ENCODE data around the gene ATP10B.

Gene ATP10B

GRCh38 chr5:160638161-160638742 lies 213.8 kb downstream of the ATP10B start:
- in situ Hi-C loops (cut with MboI; ENCODE audit: low sequenced_read_pairs), result no loop called here

GRCh38 chr5:160637357-160638090 lies 214.5 kb downstream of the ATP10B start:
- in situ Hi-C loops (cut with MboI; ENCODE audit: low sequenced_read_pairs), result no loop called here

- in situ Hi-C loops (cut with MboI; ENCODE audit: low sequenced_read_pairs), result no loop called here
Observed at GRCh38 chr5:160635663-160636062, 216.3 kb downstream of the ATP10B start.

DNA sequence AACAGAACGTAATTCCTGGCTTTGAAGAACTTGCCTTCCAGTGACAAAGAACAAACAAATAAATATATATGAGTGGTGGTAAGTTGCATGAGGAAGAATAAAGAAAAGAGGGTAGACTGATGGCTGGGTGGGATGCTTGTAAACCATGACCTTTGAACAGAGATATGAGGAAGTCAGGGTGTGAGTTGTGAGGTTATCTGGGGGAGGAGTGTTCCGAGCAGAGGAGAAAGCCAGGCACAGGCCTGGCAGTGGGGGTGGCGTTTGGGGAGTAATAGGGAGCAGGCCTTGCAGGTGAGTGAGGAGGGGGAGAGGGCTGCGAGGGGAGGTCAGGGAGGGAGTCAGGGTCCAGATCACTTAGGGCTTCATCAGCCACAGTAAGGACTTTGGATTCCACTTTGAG lies 217.0 kb downstream of the ATP10B start:
- in situ Hi-C loops (cut with MboI; ENCODE audit: low sequenced_read_pairs), result no loop called here

GRCh38 chr5:160629003-160629402 lies 223.0 kb downstream of the ATP10B start:
- in situ Hi-C loops (cut with MboI; ENCODE audit: low sequenced_read_pairs), result no loop called here

GRCh38 chr5:160628619-160628968 lies 223.4 kb downstream of the ATP10B start:
- in situ Hi-C loops (cut with MboI; ENCODE audit: low sequenced_read_pairs), result no loop called here

DNA sequence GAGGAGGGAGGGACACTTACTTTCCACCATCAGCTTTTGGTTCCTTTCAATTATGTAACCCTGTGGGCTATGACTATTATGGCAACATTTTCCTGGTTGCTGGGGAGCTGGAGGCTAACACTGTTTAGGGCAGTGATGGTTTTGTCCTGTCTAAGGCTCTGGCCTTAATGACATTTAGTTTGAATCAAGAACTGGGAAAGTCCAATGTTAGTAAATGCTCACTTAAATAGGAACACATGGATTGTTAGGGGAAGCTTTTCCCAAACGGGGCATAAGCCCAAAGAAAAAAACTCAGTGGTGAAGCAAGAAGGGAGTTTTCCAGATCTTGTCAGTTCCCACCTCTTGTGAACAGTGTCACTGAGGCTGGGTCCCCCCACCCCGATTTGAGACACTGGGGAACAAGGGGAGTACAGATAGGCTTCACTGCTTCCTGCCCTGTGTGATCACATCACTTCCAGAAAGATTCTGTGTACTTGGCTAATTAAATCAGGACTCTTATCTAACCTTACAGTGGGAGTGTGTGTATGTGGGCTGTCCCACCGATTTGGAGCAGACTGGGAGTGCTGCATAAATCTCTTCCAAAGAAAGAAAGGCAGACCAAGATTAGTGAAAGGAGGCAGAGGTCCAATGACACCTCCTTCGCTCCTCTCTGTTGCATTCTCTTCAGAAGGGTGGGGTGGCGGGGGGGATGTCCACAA lies 223.9 kb downstream of the ATP10B start:
- in situ Hi-C loops (cut with MboI; ENCODE audit: low sequenced_read_pairs), result no loop called here

GRCh38 chr5:160626322-160626721 lies 225.7 kb downstream of the ATP10B start:
- in situ Hi-C loops (cut with MboI; ENCODE audit: low sequenced_read_pairs), result no loop called here

- in situ Hi-C loops (cut with MboI; ENCODE audit: low sequenced_read_pairs), result no loop called here
Observed at GRCh38 chr5:160621526-160621925, 230.5 kb downstream of the ATP10B start.

- in situ Hi-C loops (cut with MboI; ENCODE audit: low sequenced_read_pairs), result no loop called here
Observed at GRCh38 chr5:160620401-160620800, 231.6 kb downstream of the ATP10B start.

DNA sequence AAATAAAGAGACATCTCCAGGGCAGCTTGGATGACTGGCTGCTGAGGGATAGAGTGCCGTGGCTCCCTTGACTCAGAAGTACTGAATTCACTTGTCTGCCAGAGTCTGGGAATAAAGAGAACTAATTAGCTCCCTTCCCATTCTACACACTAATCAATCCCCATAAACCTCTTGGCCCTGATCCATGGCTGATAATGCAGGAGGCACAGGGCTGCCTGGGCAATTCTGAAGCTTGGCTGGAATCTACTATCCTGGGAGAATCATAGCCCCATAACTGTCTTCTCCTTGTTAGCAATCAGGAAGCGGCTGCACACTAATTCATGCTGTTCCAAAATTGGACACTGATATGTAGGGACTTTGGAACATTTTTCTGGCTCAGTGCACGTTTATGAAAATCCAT lies 232.6 kb downstream of the ATP10B start:
- in situ Hi-C loops (cut with MboI; ENCODE audit: low sequenced_read_pairs), result no loop called here

DNA sequence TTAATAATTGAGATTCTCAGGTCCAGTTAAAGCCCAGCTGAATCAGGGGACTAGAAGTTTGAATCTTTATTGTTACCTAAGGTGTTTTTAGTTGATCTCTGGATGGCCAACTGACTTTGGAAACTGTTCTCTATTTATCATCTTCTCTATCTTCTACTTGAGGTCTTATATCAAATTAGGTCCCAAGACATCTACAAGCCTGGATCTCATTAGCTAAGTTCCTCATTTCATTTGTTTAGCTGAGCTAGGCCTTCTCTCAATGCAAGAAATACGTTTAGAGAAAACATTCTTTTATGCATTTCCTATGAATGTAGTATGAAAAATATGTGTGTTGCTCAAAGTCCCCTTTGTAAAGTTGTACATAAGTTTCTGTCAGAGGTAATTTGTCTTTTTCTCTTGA lies 233.7 kb downstream of the ATP10B start:
- in situ Hi-C loops (cut with MboI; ENCODE audit: low sequenced_read_pairs), result no loop called here

DNA sequence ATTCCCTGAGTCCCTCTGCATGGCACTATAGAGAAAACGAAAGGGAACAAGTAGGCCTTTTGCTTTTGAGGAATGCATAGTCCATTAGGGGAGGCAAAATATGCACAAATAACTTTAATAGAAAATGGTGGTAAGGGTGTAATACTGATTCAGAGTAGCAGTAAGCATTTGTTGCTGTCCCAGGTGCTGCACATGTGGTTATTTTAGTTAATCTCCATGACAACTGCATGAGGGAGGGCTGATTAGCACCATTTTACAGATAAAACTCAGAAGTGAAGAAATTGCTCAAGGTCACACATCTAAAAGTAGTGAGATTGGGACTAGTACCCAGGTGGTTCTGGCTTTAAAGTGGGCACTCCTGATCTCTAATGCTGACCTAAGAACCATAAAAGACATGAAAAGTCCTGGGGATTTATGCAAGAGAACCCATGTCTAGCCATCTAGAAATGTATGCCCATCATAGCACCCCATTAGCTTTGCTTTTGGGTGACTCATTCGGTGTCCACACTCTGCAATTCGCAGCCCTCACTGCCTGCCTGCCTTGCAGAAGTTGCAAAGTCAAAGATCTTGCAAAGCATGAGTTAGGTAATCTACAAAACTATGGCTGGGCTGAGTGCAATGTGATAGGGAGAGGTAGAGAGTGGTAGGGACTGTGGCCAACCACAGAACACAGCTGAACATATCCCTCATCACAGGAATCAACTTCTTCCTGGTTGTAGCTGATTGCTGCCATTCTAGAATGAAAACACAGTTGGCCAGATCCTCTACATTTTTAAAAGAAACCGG lies 235.1 kb downstream of the ATP10B start:
- in situ Hi-C loops (cut with MboI; ENCODE audit: low sequenced_read_pairs), result no loop called here

DNA sequence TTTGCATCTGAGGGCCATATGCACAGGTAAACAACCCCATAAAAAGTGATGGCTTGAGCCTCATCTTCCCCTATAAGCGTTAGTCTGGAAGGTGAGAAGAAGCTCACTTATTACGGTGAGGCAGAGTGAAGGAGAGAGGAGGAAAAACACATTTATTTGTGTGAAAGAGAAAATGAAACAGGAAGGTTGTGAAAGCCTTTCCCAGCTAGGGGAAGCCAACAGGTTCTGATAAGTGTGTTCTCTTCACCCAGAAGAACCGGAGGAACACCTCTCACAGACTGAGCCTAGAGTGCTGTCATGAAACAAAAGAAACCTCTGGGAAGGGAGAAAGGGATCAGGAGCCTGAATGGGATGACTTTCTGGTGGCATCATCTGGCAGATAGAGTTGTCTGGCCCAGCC lies 237.9 kb downstream of the ATP10B start:
- in situ Hi-C loops (cut with MboI; ENCODE audit: low sequenced_read_pairs), result no loop called here

DNA sequence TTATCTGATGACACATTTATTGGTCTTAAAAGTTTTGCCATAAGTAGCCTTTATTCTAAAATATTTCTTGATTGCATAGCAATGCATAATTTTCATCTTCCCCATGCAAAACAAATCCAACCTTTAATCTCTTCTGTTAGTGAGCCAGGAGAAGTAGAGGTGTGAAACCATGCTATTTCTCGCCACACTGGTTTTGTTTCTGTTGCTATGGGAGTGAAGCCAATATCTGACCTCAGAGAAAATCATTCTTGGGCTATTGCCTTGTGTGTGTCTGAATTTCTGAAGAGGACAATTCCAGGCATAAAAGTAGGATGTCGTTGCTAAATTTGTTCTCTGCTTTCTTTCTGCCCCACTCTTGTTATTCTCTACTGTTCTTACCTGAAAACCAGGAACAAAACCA lies 246.7 kb downstream of the ATP10B start:
- in situ Hi-C loops (cut with MboI; ENCODE audit: low sequenced_read_pairs), result no loop called here

- in situ Hi-C loops (cut with MboI; ENCODE audit: low sequenced_read_pairs), result no loop called here
Observed at GRCh38 chr5:160604484-160604883, 247.5 kb downstream of the ATP10B start.

- in situ Hi-C loops (cut with MboI; ENCODE audit: low sequenced_read_pairs), result no loop called here
Observed at GRCh38 chr5:160602744-160603143, 249.3 kb downstream of the ATP10B start.

GRCh38 chr5:160601046-160601445 lies 251.0 kb downstream of the ATP10B start:
- in situ Hi-C loops (cut with MboI; ENCODE audit: low sequenced_read_pairs), result no loop called here

DNA sequence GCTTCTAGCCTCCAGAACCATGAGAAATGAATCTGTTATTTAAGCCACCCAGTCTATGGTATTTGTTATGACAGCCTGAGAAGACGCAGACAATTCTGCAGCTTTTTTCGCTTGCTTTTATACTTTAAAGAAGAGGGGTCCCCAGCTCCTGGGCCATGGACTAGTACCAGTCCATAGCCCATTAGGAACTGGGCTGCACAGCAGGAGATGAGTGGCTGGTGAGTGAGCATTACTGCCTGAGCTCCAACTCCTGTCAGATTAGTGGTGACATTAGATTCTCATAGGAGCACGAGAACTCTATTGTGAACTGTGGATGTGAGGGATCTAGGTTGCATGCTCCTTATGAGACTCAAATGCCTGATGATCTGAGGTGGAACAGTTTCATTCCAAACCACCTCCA lies 278.7 kb downstream of the ATP10B start:
- in situ Hi-C loops (cut with MboI; ENCODE audit: low sequenced_read_pairs), result no loop called here

- in situ Hi-C loops (cut with MboI; ENCODE audit: low sequenced_read_pairs), result no loop called here
Observed at GRCh38 chr5:160567031-160567705, 284.8 kb downstream of the ATP10B start.

- in situ Hi-C loops (cut with MboI; ENCODE audit: low sequenced_read_pairs), result no loop called here
Observed at GRCh38 chr5:160565376-160565775, 286.6 kb downstream of the ATP10B start.
